Measurements from ENCODE around the gene IMMP2L. TPM values are rescaled to one million over a fixed set of nuclear protein-coding genes. Genes with fewer than 3 reads are reported as not detected.
A peak's percentile ranks its signal among the peaks of the same experiment; 100 is the strongest.

IMMP2L gene
- total and polyA plus RNA-seq, 2 of the 8 experiments (the other 6 are each of a cell fraction or from before 2014, with no cell fraction given): 2.3 to 10.1 TPM

- Histone ChIP-seq H3K18ac (ENCODE audit: extremely low read depth, low read length) (no peak overlapping the region), H3K27ac (ENCODE audit: low read depth, low read length) (no peak overlapping the region), H2BK5ac (ENCODE audit: low read depth, low read length) (no peak overlapping the region), H3K4ac (replicated peaks; ENCODE audit: insufficient read length, low read depth, low read length) (no peak overlapping the region), H2BK15ac (ENCODE audit: low read length) (no peak overlapping the region), H2BK12ac (ENCODE audit: low read depth, low read length) (no peak overlapping the region), H3K79me1 (ENCODE audit: low read depth, low read length) (no peaks in the 10 kb centered on the region), H2BK20ac (ENCODE audit: low read length) (0 out of 2 replicates have a peak overlapping the region, but pooled peaks have one; percentile 13), H3K56ac (replicated peaks; ENCODE audit: insufficient read length, low read depth, low read length) (no peak overlapping the region), H3K9ac (replicated peaks in 1 of 4; ENCODE audit: extremely low read depth in 1 of 4, low read depth in 3 of 4, low read length in 3 of 4) (no peak overlapping the region), H3K4me1 (replicated peaks in 1 of 4; ENCODE audit: control insufficient read depth in 3 of 4, insufficient read depth in 4 of 4, low read length in 3 of 4) (peaks cover 0 to 25% (median 13%) of the 10 kb centered on the region in 4 experiments; a peak in 5 of 7 replicates), H3K4me2 (ENCODE audit: insufficient read depth in 1 of 2, low read depth in 2 of 2, low read length in 2 of 2) (no peak overlapping the region), H3K27me3 (replicated peaks in 1 of 4; ENCODE audit: control insufficient read depth in 3 of 4, extremely low read depth in 1 of 4, insufficient read depth in 3 of 4, low read length in 3 of 4) (no peaks in the 10 kb centered on the region), H3K14ac (ENCODE audit: insufficient read length) (no peak overlapping the region), H3K4me3 (ENCODE audit: extremely low read depth in 1 of 4, insufficient read depth in 2 of 4, low read depth in 3 of 4, low read length in 4 of 4) (no peak overlapping the region), H3K9me3 (ENCODE audit: insufficient read depth in 2 of 2, low read depth in 1 of 2, low read length in 1 of 2) (no peaks in the 10 kb centered on the region), H3K36me3 (ENCODE audit: control insufficient read depth in 2 of 4, insufficient read depth in 4 of 4, low read length in 3 of 4) (no peaks in the 10 kb centered on the region), H4K91ac (replicated peaks; ENCODE audit: insufficient read length, low read length) (no peak overlapping the region), H3K23me2 (ENCODE audit: low read depth, low read length) (no peaks in the 10 kb centered on the region), H2AFZ (ENCODE audit: low read length) (no peak overlapping the region), H3K23ac (ENCODE audit: insufficient read length) (no peak overlapping the region), H2BK120ac (replicated peaks; ENCODE audit: low read depth, low read length) (peak overlapping the region; percentile 7), H2AK5ac (ENCODE audit: low read depth, low read length) (no peak overlapping the region), H4K5ac (ENCODE audit: insufficient read length, low read depth, low read length) (no peak overlapping the region), H4K20me1 (replicated peaks in 1 of 2; ENCODE audit: control insufficient read depth in 1 of 2, insufficient read depth in 2 of 2, low read length in 2 of 2) (no peaks in the 10 kb centered on the region), H3K79me2 (ENCODE audit: control insufficient read depth in 1 of 2, insufficient read depth in 2 of 2, low read length in 2 of 2) (no peaks in the 10 kb centered on the region), H4K8ac (ENCODE audit: extremely low read depth, insufficient read depth, low read length) (no peak overlapping the region)
- no peak for FAIRE-seq
- DNase-seq (ENCODE audit: low read depth in 1 of 2, low spot score in 2 of 2): no peak
- WGBS, 2 experiments (ENCODE audit: extremely low coverage in 1 of 2, insufficient coverage in 1 of 2, insufficient read length in 1 of 2, insufficient replicate concordance in 2 of 2, low coverage in 1 of 2, low lambda C conversion rate in 2 of 2, missing lambda C conversion rate in 1 of 2): 86% methylated on average over 4 of the region's 4 CpGs; no CpG with 5 or more reads in 1 of the 2 experiments
- TF ChIP-seq MAFK (IDR thresholded peaks at IDR 0.05; ENCODE audit: low read depth, low read length) (no peak), POU5F1 (IDR thresholded peaks at IDR 0.05; ENCODE audit: low read depth, low read length) (no peak), ZNF274 (IDR thresholded peaks at IDR 0.05; ENCODE audit: borderline replicate concordance, extremely low read depth, low read length) (no peak), TAF7 (optimal IDR thresholded peaks at IDR 0.05; ENCODE audit: borderline replicate concordance, low read depth, low read length) (no peak), CHD1 (IDR thresholded peaks at IDR 0.05; ENCODE audit: low read depth, low read length) (no peak), EZH2 (IDR thresholded peaks at IDR 0.05; ENCODE audit: low read depth, low read length, severe bottlenecking) (no peak), SP2 (IDR thresholded peaks at IDR 0.05; ENCODE audit: low read length) (no peak), CBX8 (IDR thresholded peaks at IDR 0.05; ENCODE audit: borderline replicate concordance, low read depth, low read length) (no peak), FOSL1 (IDR thresholded peaks at IDR 0.05; ENCODE audit: insufficient read depth, low read depth, low read length) (no peak)
- ChIA-PET CTCF (ENCODE audit: partially characterized antibody) (interaction anchor here (0.6 kb wide), 1 partner anchor 469 kb away, joined by 3 read pairs; the partner anchor contains the start of gene IMMP2L), POLR2A (ENCODE audit: partially characterized antibody) (no interaction called here)
These were observed 468.8 kb downstream of the IMMP2L start for GRCh38 chr7:111093496-111093895.

All from H1 (cell line).